ENCODE results near the gene KCTD5.
A peak's percentile ranks its signal among the peaks of the same experiment; 100 is the strongest.
"Not testable (repeated sequence)": the region's sequence is repeated elsewhere in the genome, so short reads cannot be mapped to it uniquely, and the experiment has no call there.

Gene KCTD5

GRCh38 chr16:2710711-2711231, 28.4 kb downstream of the KCTD5 start:
- DNase-seq, result no peak

- no peak for DNase-seq
Measured at GRCh38 chr16:2711370-2712062, 29.2 kb downstream of the KCTD5 start.

GRCh38 chr16:2712063-2712441, 29.7 kb downstream of the KCTD5 start:
- DNase-seq, result no peak

GRCh38 chr16:2712546-2712945, 30.2 kb downstream of the KCTD5 start:
- DNase-seq, result no peak

- DNase-seq, result no peak
Measured at GRCh38 chr16:2713523-2713922, 31.2 kb downstream of the KCTD5 start.

GRCh38 chr16:2713985-2714774, 31.9 kb downstream of the KCTD5 start:
- DNase-seq, result no peak

GRCh38 chr16:2715064-2715463, 32.7 kb downstream of the KCTD5 start:
- no peak for DNase-seq

- peak; percentile 78 for DNase-seq
Measured at GRCh38 chr16:2715519-2715918, 33.2 kb downstream of the KCTD5 start.

- DNase-seq, result no peak
Measured at GRCh38 chr16:2715966-2716885, 33.9 kb downstream of the KCTD5 start.

- no peak for DNase-seq
Measured at GRCh38 chr16:2716948-2717347, 34.6 kb downstream of the KCTD5 start.

GRCh38 chr16:2717383-2718263, 35.3 kb downstream of the KCTD5 start:
- no peak for DNase-seq

- DNase-seq, result no peak
Measured at GRCh38 chr16:2719328-2720063, 37.2 kb downstream of the KCTD5 start.

GRCh38 chr16:2720064-2720457, 37.7 kb downstream of the KCTD5 start, which contains the start of gene PRSS27:
TSS of gene PRSS27 (minus strand) at chr16:2720224. CDS start at chr16:2720160, 64 bp downstream.
- DNase-seq, result no peak

GRCh38 chr16:2720719-2721633, 38.7 kb downstream of the KCTD5 start:
- DNase-seq, result peak; percentile 92

- DNase-seq, result not testable (repeated sequence)
Measured at GRCh38 chr16:2721634-2722173, 39.4 kb downstream of the KCTD5 start.

GRCh38 chr16:2724088-2724676, 41.9 kb downstream of the KCTD5 start:
- no peak for DNase-seq

GRCh38 chr16:2724816-2725348, 42.6 kb downstream of the KCTD5 start:
- no peak for DNase-seq

GRCh38 chr16:2726923-2727322, 44.6 kb downstream of the KCTD5 start:
- DNase-seq, result no peak

GRCh38 chr16:2728034-2728433, 45.7 kb downstream of the KCTD5 start:
- DNase-seq, result no peak
